SW480 (cell line): ENCODE results near the gene ACOT9.
"Not testable (repeated sequence)": the region's sequence is repeated elsewhere in the genome, so short reads cannot be mapped to it uniquely, and the experiment has no call there.

Experiments
- DNase-seq: peaks from one replicate; pipeline ENCODE4 v3.0.0-alpha.2; 2016; ENCODE audit warnings: low spot score

Gene ACOT9, protein sequence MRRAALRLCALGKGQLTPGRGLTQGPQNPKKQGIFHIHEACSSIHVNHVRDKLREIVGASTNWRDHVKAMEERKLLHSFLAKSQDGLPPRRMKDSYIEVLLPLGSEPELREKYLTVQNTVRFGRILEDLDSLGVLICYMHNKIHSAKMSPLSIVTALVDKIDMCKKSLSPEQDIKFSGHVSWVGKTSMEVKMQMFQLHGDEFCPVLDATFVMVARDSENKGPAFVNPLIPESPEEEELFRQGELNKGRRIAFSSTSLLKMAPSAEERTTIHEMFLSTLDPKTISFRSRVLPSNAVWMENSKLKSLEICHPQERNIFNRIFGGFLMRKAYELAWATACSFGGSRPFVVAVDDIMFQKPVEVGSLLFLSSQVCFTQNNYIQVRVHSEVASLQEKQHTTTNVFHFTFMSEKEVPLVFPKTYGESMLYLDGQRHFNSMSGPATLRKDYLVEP

DNA sequence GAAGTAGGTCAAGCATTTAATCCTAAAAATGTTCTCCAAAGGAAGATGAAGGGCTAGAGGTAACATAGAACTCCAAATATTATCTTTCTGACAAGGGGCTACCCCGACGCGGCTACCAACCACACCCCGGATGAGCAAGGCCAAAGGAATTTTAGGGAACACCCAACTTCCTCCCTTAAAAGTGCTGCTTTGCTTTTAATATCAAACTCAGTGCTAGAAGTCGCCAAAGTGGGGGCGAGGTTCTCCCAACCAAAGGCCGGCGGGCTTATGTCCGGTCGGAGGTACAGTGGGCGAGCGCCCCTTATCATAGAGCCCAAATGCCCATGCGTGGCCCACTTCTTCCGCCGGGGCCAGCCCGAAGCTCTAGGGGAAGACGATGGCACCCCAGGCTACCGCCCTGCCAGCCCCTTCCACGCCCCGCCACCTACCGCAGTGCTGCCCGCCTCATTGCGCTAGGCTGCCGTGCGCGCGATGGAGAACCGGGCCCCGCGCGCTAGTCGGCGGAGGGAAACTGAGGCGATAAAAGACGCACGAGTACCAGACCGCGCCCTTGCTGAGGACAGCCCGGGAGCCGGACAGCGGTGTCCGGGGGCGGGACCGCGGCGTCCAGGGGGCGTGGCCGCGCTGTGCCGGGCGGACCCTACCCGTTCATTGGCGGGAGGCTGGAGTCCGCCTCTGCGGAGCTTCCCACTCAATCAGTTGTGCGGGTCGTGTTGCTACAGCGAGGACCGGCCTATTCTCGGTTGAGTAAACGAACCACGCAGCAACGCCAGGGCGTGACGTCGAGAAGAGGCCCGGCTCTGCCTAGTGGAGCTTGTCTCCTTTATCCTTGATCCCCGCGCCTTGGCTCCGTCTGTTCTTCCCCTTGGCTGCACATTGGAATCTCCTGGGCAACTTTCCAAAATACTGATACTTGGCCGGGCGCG, at the start of gene ACOT9:
Gene ACOT9, minus strand, starts transcription at position 580 of the 926 bp plus-strand sequence. Its CDS starts 132 bp downstream, at position 448.
- peak; percentile 93 for DNase-seq

DNA sequence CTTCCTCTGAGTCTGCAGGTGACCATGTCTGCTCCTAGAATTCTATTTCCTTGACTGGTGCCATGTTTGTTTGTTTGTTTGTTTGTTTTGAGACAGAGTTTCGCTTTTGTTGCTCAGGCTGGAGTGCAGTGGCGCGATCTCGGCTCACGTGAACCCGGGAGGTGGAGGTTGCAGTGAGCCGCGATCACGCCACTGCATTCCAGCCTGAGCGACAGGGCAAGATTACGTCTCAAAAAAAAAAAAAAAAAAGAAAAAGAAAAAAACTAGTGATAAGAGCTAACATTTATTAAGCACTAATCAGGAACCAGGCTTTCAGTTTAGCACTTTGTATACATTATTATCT, 47.0 kb upstream of the ACOT9 start:
- DNase-seq = no peak

DNA sequence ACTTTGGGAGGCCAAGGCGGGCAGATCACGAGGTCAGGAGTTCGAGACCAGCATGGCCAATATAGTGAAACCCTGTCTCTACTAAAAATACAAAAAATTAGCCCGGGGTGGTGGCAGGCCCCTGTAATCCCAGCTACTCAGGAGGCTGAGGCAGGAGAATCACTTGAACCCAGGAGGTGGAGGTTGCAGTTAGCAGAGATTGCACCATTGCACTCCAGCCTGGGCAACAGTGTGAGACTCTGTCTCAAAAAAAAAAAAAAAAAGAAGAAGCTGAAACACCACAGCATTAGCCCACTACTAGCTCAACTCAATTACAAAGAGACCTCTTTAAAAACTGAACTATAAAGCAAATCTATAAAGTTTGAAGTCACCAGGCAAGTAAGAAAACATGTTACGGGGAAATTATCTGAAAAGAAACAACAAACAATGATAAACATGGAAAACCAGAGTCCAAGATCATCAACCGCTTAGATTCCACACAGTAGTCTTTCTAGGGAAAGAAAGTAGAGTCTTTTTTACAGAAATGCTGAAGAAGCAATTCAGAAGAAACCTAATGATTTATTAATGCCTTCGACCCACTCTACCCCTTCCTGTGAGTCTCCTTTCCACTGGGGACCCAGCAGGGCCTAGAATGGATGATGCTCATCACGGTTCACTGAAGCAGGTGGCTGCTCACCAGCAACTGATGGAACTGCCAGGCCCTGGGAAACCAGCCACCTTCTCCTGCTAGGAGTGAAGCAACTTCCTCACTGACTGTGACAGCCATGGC, 46.5 kb upstream of the ACOT9 start:
- no peak for DNase-seq

DNA sequence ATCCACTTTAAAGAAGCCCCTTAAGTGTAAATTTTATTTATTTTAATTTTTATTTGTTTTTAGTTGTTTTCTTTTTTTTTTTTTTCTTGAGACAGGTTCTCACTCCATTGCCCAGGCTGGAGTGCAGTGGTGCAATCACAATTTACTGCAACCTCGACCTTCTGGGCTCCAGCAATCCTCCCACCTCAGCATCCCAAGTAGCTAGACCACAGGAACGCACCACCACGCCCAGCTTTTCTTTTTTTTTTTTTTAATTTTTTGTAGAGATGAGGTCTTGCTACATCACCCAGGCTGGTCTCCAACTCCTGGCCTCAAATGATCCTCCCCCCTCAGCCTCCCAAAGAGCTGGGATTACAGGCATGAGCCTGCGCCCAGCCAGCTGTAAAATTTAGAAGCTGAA, 45.9 kb upstream of the ACOT9 start:
- peak; percentile 54 for DNase-seq

GRCh38 chrX:23788521-23788920, 45.4 kb upstream of the ACOT9 start:
- peak; percentile 45 for DNase-seq

- no peak for DNase-seq
These were observed 44.7 kb upstream of the ACOT9 start for GRCh38 chrX:23787745-23788118.

- no peak for DNase-seq
These were observed 43.3 kb upstream of the ACOT9 start for GRCh38 chrX:23786268-23786815.

GRCh38 chrX:23785580-23785979, 42.5 kb upstream of the ACOT9 start:
- no peak for DNase-seq

DNA sequence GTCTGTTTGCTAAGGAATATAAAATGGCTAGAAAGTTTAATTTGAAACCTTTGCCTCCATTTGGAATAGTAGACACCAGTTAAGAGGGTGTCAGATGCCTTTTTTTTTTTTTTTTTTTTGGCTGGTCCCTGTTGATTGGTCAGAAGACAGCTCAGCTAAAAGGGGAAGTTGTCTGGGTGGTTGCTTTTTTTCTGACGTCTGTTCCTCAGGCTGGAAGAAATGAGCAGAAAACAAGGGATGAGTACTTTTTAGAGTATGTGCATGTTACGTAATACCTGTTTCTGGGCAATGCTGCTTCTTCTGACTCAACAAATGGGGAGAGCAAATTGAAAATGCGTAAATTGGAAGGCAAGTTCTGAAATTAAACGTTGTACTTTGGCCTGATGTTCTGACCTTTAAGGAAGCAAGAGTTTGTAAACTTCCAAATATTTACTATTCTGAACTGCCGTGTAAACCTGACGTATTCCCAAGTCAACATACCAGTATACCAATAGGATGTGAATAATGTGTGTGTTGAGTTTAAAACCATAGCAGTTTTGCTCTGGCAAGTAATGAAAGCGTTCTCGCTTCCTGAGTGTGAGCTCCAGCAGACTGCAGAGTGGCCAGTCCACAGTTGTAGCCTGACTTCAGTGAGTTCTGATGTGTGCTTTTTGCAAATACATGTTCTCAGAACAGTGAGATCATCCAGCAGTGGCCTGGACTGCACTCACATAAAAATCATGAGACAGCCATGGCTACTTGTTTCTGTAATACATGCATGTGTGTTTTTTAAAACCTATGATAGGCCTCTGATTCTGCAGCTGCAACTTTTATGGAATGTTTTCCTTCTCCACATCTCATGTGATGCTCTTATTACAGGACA, 41.6 kb upstream of the ACOT9 start:
- DNase-seq = no peak

DNA sequence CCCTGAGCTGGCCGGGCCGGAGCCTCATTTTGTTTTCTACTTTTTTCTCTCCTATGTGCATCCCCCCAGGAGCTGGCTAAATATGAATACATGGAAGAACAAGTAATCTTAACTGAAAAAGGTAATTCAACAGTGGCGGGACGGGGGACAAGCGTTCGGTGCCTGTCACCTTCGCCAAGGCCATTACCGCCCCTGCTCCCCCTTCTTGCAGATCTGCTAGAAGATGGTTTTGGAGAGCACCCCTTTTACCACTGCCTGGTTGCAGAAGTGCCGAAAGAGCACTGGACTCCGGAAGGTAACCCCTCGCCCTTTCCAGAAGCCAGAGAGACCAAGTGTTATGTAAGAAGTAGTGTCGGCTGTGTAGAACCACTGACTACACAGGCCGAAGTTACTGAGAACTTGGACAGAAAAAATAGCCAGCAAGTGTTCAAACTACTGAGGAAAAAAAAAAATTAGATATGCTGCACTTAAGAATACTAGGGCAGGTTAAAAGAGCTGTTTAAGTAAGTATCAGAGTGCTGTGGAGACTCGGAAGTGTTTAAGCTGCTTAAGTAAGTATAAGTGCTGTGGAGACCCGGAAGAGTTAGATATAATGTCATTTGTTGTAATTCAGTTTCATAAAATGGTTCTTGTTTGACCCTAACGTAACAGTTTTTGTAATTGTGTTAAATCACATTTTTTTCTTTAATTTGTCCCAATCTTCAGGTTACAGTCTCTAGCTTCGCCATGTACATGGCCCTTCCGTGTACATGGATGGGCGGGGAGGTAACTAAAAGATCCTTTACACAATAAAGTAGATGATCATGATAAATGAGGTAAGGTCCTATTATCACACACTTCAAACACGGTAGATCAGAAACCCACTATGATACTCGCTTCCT, 40.8 kb upstream of the ACOT9 start:
- DNase-seq = no peak

DNA sequence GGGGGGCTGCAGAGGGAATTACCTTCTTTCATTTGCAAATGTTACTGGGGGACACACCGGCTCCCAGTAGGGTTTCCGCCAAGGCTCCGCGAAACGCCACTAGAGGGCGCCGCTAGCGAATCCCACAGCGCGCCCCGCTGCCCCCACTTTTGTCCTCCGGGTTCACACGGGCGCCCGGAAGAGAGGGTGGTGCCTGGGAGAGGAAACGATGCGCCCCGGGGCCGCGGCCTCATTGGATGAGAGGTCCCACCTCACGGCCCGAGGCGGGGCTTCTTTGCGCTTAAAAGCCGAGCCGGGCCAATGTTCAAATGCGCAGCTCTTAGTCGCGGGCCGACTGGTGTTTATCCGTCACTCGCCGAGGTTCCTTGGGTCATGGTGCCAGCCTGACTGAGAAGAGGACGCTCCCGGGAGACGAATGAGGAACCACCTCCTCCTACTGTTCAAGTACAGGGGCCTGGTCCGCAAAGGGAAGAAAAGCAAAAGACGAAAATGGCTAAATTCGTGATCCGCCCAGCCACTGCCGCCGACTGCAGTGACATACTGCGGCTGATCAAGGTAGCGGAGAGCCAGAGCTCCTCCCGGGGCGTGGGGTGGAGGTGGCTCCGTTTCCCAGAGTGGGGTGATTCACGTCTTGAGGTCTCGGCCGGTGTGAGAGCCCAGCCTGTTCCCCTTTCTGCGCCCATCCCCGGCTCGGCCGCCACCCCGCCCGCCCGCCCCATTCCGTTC, 40.0 kb upstream of the ACOT9 start, which contains the start of gene SAT1:
Gene SAT1, plus strand, starts transcription at position 311 of the 726 bp plus-strand sequence. Its CDS starts 179 bp downstream, at position 490.
- peak; percentile 95 for DNase-seq

DNA sequence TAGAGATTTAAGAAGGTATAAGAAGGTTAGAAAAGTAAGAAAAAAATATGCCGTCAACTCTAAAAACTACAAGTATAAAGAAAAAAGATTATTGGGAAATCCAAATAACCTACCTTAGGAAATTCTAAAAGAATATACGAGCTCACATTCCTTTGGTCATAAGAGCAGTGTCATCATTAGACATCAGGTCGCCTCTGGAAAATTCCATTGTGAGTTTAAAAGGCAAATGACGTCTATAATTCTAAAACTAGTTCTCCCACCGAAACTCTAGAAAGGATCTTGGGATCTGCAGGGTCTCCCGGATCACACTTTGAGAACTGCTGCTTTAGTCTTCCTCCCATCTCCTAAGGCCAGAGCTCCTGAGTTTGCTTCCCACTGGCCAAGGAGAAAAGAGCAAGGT, 39.4 kb upstream of the ACOT9 start:
- peak; percentile 42 for DNase-seq

DNA sequence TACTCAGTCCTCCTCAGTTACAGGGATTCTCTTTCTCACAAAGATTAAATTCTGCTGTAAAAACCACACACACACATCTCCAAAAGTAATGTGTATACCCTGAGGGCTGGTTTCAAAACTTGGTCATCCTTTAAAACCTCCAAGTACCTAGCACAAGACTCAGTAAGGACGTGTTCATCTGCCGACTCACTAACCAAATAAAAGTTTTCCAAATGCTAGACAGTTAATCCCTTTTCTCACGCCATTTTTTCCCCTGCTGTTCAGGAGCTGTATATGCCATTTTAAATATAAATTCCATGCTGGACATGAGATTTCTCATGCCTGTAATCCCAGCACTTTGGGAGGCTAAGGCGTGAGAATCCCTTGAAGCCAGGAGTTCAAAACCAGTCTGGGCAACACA, 35.9 kb upstream of the ACOT9 start:
- no peak for DNase-seq

- DNase-seq = no peak
These were observed 33.3 kb upstream of the ACOT9 start for GRCh38 chrX:23776363-23776762.

- DNase-seq = no peak
These were observed 30.6 kb upstream of the ACOT9 start for GRCh38 chrX:23773601-23774175.

GRCh38 chrX:23771086-23771485, 28.0 kb upstream of the ACOT9 start:
- not testable (repeated sequence) for DNase-seq

DNA sequence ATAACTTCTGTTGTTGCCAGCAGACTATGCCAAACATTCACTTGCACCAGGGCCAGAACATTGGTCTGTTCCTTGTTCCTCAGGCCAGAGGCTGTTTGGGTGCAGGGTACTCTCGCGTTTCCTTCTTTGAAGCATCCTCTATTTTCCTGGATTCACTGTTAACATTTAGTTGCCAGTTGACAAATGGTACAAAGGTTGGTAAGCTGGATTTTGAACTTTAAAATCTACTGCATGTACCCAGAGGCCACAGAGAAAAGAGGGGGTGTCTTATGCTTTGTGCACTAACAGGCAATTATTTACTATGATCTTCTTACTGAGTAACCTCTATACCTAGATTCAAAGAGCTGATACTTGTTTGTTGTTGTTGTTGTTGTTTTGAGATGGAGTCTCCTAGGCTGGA, 27.1 kb upstream of the ACOT9 start:
- no peak for DNase-seq

DNA sequence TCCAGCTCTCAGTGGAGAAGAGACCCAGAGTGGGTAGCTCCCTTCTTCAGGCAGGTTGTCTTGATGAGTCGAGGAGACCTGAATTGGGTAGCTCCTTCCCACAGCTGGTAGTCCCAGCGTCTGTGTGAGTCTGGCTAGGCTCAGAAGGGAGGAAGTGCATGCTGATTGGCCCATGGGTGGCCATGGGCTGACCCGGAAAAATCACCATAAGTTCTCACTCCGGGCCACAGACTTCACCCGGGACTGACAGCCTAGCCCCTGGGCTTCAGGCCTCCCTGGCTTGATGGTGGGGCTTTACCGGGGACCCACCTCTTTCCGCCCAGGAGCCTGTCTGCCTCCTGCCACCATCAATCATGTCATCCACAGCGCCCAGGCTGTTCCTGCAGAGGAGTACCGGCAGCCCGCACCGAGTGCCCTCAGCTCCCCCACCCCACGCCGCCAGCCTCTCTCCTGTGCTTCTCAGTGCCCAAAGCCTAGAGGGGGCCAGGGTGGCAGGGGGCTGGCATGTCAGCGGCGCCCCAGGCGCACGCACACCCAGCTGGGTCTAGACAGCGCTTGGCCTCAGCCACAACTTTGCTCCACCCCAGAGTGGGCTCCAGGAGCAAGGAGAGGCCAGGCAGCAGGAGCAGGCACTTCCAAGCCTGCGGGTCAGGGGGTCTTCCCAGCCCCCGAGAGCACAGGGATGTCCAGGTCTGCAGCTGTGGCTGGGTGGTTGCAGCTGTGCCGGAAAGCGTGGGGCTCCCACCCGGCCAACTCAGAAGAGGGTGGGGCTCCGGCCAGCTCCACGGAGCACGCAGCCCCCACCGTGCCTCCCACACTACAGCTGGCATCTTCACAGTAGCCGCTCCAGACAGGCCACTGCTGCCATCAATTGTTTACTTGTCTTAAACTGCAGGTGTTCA, 23.8 kb upstream of the ACOT9 start:
- no peak for DNase-seq
